ENCODE results near the gene VCL.

DNA sequence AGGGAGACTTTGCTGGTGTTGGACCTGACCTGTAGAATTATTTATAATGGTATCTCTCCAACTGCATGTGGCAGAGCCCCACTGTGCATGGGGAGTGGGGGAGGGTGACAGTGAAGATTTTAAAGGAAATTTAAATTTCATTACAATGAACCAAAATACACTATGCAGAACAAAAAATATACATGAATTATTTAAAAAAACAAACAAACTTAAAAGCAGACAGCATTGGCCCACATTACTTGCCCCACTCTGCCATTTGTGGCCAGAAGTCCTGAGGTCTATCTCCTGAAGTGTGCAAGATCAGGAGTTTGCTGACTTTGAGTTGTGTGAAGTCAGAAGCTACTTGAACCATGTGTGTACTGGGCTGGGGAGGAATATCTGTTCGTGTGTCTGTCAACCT is 112.2 kb downstream of the VCL start:
- TF ChIP-seq, protein P1, sequence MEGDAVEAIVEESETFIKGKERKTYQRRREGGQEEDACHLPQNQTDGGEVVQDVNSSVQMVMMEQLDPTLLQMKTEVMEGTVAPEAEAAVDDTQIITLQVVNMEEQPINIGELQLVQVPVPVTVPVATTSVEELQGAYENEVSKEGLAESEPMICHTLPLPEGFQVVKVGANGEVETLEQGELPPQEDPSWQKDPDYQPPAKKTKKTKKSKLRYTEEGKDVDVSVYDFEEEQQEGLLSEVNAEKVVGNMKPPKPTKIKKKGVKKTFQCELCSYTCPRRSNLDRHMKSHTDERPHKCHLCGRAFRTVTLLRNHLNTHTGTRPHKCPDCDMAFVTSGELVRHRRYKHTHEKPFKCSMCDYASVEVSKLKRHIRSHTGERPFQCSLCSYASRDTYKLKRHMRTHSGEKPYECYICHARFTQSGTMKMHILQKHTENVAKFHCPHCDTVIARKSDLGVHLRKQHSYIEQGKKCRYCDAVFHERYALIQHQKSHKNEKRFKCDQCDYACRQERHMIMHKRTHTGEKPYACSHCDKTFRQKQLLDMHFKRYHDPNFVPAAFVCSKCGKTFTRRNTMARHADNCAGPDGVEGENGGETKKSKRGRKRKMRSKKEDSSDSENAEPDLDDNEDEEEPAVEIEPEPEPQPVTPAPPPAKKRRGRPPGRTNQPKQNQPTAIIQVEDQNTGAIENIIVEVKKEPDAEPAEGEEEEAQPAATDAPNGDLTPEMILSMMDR (IDR thresholded peaks at IDR 0.05) = no peak
- no peak for TF ChIP-seq POLR2A (IDR thresholded peaks at IDR 0.05)
